Endothelial cell of umbilical vein (primary cell): ENCODE results near the gene NANOGP8.

ENCODE experiments used
- CTCF ChIP-seq, 2 donors: IDR thresholded peaks; 1 replicate in 1 of 2; 2 replicates in 1 of 2; pipeline ENCODE4 v1.5.1; 2011; ENCODE audit warnings: low read length in 2 of 2, mild to moderate bottlenecking in 2 of 2, moderate library complexity in 2 of 2, control low read depth in 1 of 2, inconsistent platforms in 1 of 2, low read depth in 1 of 2; ENCODE audit not compliant: insufficient read depth in 1 of 2; ENCODE audit errors: extremely low read depth in 1 of 2
- EZH2 ChIP-seq: IDR thresholded peaks from 2 replicates; pipeline ENCODE4 v1.6.1; 2012; ENCODE audit warnings: borderline replicate concordance, low read depth, mild to moderate bottlenecking, moderate library complexity, low read length, inconsistent platforms; ENCODE audit not compliant: severe bottlenecking
- JUN ChIP-seq: IDR thresholded peaks from 2 replicates; pipeline ENCODE4 v1.6.1; 2011; ENCODE audit warnings: borderline replicate concordance, low read depth; ENCODE audit not compliant: insufficient read length, insufficient read depth
- POLR2A ChIP-seq: IDR thresholded peaks from 2 replicates; pipeline ENCODE4 v1.6.1; 2012; ENCODE audit warnings: low read depth, mild to moderate bottlenecking, control low read depth, low read length
- POLR2AphosphoS5 ChIP-seq: IDR thresholded peaks from 2 replicates; pipeline ENCODE4 v1.6.1; 2012; ENCODE audit warnings: low read depth, mild to moderate bottlenecking, control low read depth, low read length, moderate library complexity; ENCODE audit not compliant: insufficient read depth

- TF ChIP-seq POLR2A (no peak), CTCF (IDR thresholded peaks at IDR 0.05; ENCODE audit: extremely low read depth in 1 of 2, insufficient read depth in 1 of 2, low read depth in 1 of 2, low read length in 2 of 2) (no peak), POLR2AphosphoS5 (no peak), JUN (no peak), EZH2 (no peak)
Observed at GRCh38 chr15:35088329-35088728, 3.2 kb upstream of the NANOGP8 start.
